Mucosa of rectum (tissue), 2 donors: ENCODE measurements around the gene RGL1.

ENCODE experiments used
- H3K27ac ChIP-seq, 2 donors: one replicate each; pipeline ENCODE4 v1.7.0; 2013; ENCODE audit warnings: inconsistent platforms in 2 of 2, low read depth in 2 of 2, low read length in 2 of 2
- H3K27me3 ChIP-seq, 2 donors: one replicate each; pipeline ENCODE4 v1.7.0; 2013; ENCODE audit warnings: low read length in 2 of 2; ENCODE audit not compliant: control insufficient read depth in 2 of 2, insufficient read depth in 2 of 2
- H3K36me3 ChIP-seq, 2 donors: one replicate each; pipeline ENCODE4 v1.7.0; 2013; ENCODE audit warnings: low read length in 2 of 2; ENCODE audit not compliant: control insufficient read depth in 2 of 2, insufficient read depth in 2 of 2
- H3K4me1 ChIP-seq, 2 donors: one replicate each; pipeline ENCODE4 v1.7.0; 2013; ENCODE audit warnings: low read length in 2 of 2, mild to moderate bottlenecking in 1 of 2; ENCODE audit not compliant: control insufficient read depth in 2 of 2, insufficient read depth in 2 of 2
- H3K4me3 ChIP-seq, 2 donors: one replicate each; pipeline ENCODE4 v1.7.0; 2013; ENCODE audit warnings: low read length in 2 of 2
- H3K9ac ChIP-seq, 2 donors: one replicate each; pipeline ENCODE4 v1.7.0; 2013; ENCODE audit warnings: low read length in 2 of 2, low read depth in 1 of 2, mild to moderate bottlenecking in 1 of 2
- H3K9me3 ChIP-seq, 2 donors: one replicate each; pipeline ENCODE4 v1.7.0; 2013; ENCODE audit warnings: low read length in 2 of 2; ENCODE audit not compliant: control insufficient read depth in 2 of 2
- donor health status: healthy.
- donor health status: Normal muscosa, but diverticular disease.

The RGL1 gene

GRCh38 chr1:183936791-183937190, 131.9 kb downstream of the RGL1 start:
- no peaks in the 10 kb centered on the region for H3K9me3 ChIP-seq
- no peaks in the 10 kb centered on the region for H3K4me1 ChIP-seq
- no peak overlapping the region for H3K4me3 ChIP-seq
- H3K9ac ChIP-seq, result no peak overlapping the region
- H3K27me3 ChIP-seq, result no peaks in the 10 kb centered on the region
- no peaks in the 10 kb centered on the region for H3K36me3 ChIP-seq
- H3K27ac ChIP-seq, result no peak overlapping the region

GRCh38 chr1:183937611-183938010, 132.7 kb downstream of the RGL1 start:
- H3K27me3 ChIP-seq, result no peaks in the 10 kb centered on the region
- no peak overlapping the region for H3K27ac ChIP-seq
- no peak overlapping the region for H3K4me3 ChIP-seq
- no peak overlapping the region for H3K9ac ChIP-seq
- no peaks in the 10 kb centered on the region for H3K4me1 ChIP-seq
- H3K9me3 ChIP-seq, result no peaks in the 10 kb centered on the region
- no peaks in the 10 kb centered on the region for H3K36me3 ChIP-seq

GRCh38 chr1:183941001-183941400, 136.1 kb downstream of the RGL1 start:
- H3K4me3 ChIP-seq, result no peak overlapping the region
- H3K27ac ChIP-seq, result no peak overlapping the region
- no peaks in the 10 kb centered on the region for H3K4me1 ChIP-seq
- H3K36me3 ChIP-seq, result no peaks in the 10 kb centered on the region
- no peaks in the 10 kb centered on the region for H3K9me3 ChIP-seq
- no peak overlapping the region for H3K9ac ChIP-seq
- no peaks in the 10 kb centered on the region for H3K27me3 ChIP-seq

GRCh38 chr1:183942933-183943693, 138.2 kb downstream of the RGL1 start:
- H3K4me1 ChIP-seq, result no peaks in the 10 kb centered on the region
- H3K27me3 ChIP-seq, result no peaks in the 10 kb centered on the region
- H3K9ac ChIP-seq, result no peak overlapping the region
- no peaks in the 10 kb centered on the region for H3K9me3 ChIP-seq
- H3K36me3 ChIP-seq, result no peaks in the 10 kb centered on the region
- no peak overlapping the region for H3K27ac ChIP-seq
- no peak overlapping the region for H3K4me3 ChIP-seq

- no peak overlapping the region for H3K9ac ChIP-seq
- H3K9me3 ChIP-seq, result no peaks in the 10 kb centered on the region
- no peak overlapping the region for H3K4me3 ChIP-seq
- no peaks in the 10 kb centered on the region for H3K36me3 ChIP-seq
- H3K27ac ChIP-seq, result no peak overlapping the region
- no peaks in the 10 kb centered on the region for H3K4me1 ChIP-seq
- no peaks in the 10 kb centered on the region for H3K27me3 ChIP-seq
Measured at GRCh38 chr1:183945428-183946319, 140.8 kb downstream of the RGL1 start.

- Histone ChIP-seq H3K9me3 (no peaks in the 10 kb centered on the region), H3K27ac (no peak overlapping the region), H3K4me3 (no peak overlapping the region), H3K9ac (no peak overlapping the region), H3K27me3 (no peaks in the 10 kb centered on the region), H3K36me3 (no peaks in the 10 kb centered on the region), H3K4me1 (no peaks in the 10 kb centered on the region)
Measured at GRCh38 chr1:183946320-183946613, 141.3 kb downstream of the RGL1 start.

- Histone ChIP-seq H3K27me3 (no peaks in the 10 kb centered on the region), H3K9ac (no peak overlapping the region), H3K4me1 (peaks cover 0 to 2% of the 10 kb centered on the region in 2 donors), H3K27ac (no peak overlapping the region), H3K9me3 (no peaks in the 10 kb centered on the region), H3K36me3 (no peaks in the 10 kb centered on the region), H3K4me3 (no peak overlapping the region)
Measured at GRCh38 chr1:183947988-183948387, 143.1 kb downstream of the RGL1 start.

GRCh38 chr1:183952101-183952500, 147.2 kb downstream of the RGL1 start:
- Histone ChIP-seq H3K27me3 (no peaks in the 10 kb centered on the region), H3K4me3 (no peak overlapping the region), H3K9me3 (no peaks in the 10 kb centered on the region), H3K27ac (no peak overlapping the region), H3K9ac (no peak overlapping the region), H3K4me1 (peaks cover 0 to 2% of the 10 kb centered on the region in 2 donors), H3K36me3 (no peaks in the 10 kb centered on the region)

GRCh38 chr1:183953031-183953430, 148.1 kb downstream of the RGL1 start:
- Histone ChIP-seq H3K27me3 (no peaks in the 10 kb centered on the region), H3K9ac (no peak overlapping the region), H3K27ac (no peak overlapping the region), H3K4me3 (no peak overlapping the region), H3K9me3 (no peaks in the 10 kb centered on the region), H3K36me3 (no peaks in the 10 kb centered on the region), H3K4me1 (peaks cover 0 to 2% of the 10 kb centered on the region in 2 donors)

- H3K4me1 ChIP-seq, result peaks cover 0 to 2% of the 10 kb centered on the region in 2 donors
- no peaks in the 10 kb centered on the region for H3K36me3 ChIP-seq
- no peak overlapping the region for H3K4me3 ChIP-seq
- no peaks in the 10 kb centered on the region for H3K27me3 ChIP-seq
- no peaks in the 10 kb centered on the region for H3K9me3 ChIP-seq
- H3K27ac ChIP-seq, result no peak overlapping the region
- H3K9ac ChIP-seq, result no peak overlapping the region
Measured at GRCh38 chr1:183954496-183954895, 149.6 kb downstream of the RGL1 start.
